K562 (cell line): ENCODE results near the gene QKI.

Experiments
- POLR2A ChIP-seq: fragments of 450-650 bp; conservative IDR thresholded peaks from 2 replicates; pipeline ENCODE4 v1.6.1; 2016
- SETDB1 ChIP-seq: IDR thresholded peaks from one replicate; pipeline ENCODE4 v1.6.1; 2012; ENCODE audit warnings: low read length, control low read depth, inconsistent platforms
- TF ChIP-seq, protein P1 (sequence below): fragments of 250-450 bp; sonication (Bioruptor Pico); IDR thresholded peaks from 2 replicates; pipeline ENCODE4 v1.8.0; 2022; ENCODE audit warnings: inconsistent platforms

- TF ChIP-seq SETDB1 (no peak), POLR2A (no peak)
- TF ChIP-seq, protein P1, sequence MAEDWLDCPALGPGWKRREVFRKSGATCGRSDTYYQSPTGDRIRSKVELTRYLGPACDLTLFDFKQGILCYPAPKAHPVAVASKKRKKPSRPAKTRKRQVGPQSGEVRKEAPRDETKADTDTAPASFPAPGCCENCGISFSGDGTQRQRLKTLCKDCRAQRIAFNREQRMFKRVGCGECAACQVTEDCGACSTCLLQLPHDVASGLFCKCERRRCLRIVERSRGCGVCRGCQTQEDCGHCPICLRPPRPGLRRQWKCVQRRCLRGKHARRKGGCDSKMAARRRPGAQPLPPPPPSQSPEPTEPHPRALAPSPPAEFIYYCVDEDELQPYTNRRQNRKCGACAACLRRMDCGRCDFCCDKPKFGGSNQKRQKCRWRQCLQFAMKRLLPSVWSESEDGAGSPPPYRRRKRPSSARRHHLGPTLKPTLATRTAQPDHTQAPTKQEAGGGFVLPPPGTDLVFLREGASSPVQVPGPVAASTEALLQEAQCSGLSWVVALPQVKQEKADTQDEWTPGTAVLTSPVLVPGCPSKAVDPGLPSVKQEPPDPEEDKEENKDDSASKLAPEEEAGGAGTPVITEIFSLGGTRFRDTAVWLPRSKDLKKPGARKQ (CRISPR knock-in tag): no peak
Measured at GRCh38 chr6:163381118-163381756, 33.3 kb upstream of the QKI start.
